ENCODE data around the gene CPSF7. TPM values are rescaled to one million over a fixed set of nuclear protein-coding genes. Genes with fewer than 3 reads are reported as not detected.

Gene CPSF7
- total RNA-seq, 1 donor: 33.2 TPM

DNA sequence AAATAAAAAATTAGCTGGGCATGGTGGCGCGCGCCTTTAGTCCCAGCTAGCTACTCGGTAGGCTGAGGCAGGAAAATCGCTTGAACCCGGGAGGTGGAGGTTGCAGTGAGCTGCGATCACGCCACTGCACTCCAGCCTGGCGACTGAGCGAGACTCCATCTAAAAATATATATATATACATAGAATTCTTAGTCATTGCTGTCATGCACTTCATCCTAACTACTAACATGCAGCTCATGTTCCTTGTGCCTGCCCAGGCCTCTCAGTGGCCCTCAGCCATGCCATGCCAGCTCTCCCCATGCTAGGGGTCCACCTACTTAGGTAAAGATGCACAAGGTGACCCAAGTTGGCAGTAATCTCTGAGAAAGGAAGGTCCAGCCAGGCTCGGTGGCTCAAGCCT, 71.2 kb downstream of the CPSF7 start:
- TF ChIP-seq, protein P1, sequence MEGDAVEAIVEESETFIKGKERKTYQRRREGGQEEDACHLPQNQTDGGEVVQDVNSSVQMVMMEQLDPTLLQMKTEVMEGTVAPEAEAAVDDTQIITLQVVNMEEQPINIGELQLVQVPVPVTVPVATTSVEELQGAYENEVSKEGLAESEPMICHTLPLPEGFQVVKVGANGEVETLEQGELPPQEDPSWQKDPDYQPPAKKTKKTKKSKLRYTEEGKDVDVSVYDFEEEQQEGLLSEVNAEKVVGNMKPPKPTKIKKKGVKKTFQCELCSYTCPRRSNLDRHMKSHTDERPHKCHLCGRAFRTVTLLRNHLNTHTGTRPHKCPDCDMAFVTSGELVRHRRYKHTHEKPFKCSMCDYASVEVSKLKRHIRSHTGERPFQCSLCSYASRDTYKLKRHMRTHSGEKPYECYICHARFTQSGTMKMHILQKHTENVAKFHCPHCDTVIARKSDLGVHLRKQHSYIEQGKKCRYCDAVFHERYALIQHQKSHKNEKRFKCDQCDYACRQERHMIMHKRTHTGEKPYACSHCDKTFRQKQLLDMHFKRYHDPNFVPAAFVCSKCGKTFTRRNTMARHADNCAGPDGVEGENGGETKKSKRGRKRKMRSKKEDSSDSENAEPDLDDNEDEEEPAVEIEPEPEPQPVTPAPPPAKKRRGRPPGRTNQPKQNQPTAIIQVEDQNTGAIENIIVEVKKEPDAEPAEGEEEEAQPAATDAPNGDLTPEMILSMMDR (IDR thresholded peaks at IDR 0.05; ENCODE audit: insufficient read depth, low read depth, low read length): no peak
- no peak overlapping the region for H3K4me3 ChIP-seq (ENCODE audit: low read depth, low read length)
- DNase-seq (ENCODE audit: low read depth): no peak

DNA sequence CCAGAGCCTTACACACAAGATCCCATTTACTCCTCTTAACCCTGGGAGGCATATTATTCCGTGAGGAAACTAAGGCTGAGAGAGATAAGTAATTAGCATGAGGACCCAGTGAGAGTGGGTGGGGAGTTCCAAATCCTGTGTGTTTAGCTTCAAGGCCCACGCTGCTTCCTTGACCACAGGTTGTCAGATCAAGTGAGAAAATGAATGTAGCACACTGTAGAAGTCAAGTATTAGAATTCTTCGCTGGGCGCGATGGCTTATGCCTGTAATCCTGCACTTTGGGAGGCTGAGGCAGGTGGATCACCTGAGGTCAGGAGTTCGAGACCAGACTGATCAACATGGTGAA, 71.9 kb downstream of the CPSF7 start:
- DNase-seq (ENCODE audit: low read depth): no peak
- no peak overlapping the region for H3K4me3 ChIP-seq (ENCODE audit: low read depth, low read length)
- TF ChIP-seq, protein P1 (IDR thresholded peaks at IDR 0.05; ENCODE audit: insufficient read depth, low read depth, low read length): no peak

DNA sequence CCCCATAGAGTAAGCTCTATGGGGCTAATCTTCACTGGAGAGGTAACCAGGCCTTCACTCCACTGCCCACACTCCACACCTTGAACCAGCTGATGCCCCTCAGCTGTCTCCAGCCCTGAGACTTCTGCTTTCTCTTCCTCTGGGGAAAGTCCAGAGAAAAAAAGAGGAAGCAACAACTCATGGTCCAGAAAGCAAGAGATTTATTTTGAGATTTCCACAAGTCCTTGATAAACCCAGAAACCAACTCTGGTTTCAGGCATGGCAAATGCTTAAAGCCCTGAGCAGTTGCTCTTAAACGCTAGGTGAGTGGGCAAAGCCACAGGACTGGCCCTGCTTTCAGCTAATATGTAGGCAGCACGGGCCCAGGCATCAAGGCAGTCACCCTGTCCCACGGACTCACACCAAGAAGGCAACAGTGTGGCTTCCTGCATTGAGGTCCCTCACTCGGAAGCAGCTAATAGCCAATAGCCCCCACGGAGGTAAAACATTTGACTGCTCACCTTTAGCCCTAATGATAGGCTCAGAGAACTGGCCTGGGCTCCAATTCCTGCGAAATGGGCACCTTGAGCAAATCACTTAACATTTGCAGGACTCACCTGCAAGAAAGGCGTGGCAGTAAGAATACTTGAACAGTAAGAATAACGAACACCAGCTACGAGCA, 72.4 kb downstream of the CPSF7 start:
- TF ChIP-seq, protein P1 (IDR thresholded peaks at IDR 0.05; ENCODE audit: insufficient read depth, low read depth, low read length): no peak
- no peak overlapping the region for H3K4me3 ChIP-seq (ENCODE audit: low read depth, low read length)
- no peak for DNase-seq (ENCODE audit: low read depth)

DNA sequence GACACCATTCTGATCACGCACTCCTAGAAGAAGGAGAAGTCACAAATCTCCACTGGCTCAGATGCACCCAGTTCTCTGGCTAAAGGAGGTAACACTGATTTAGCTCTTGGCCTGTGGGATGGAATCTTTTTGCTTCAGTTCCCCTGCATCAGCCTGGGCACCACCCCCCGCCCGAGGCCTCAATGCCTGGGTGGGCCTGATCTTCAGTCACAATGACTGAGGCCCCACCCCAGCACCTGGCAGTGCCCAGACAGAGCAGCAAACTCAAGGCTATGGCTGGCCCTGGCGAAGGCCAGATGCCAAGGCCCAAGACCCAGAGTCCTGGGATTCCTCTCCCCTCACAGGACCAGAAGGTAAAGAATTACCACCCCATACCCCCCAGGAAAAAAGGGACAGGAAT, 73.1 kb downstream of the CPSF7 start:
- no peak overlapping the region for H3K4me3 ChIP-seq (ENCODE audit: low read depth, low read length)
- TF ChIP-seq, protein P1 (IDR thresholded peaks at IDR 0.05; ENCODE audit: insufficient read depth, low read depth, low read length): no peak
- DNase-seq (ENCODE audit: low read depth): no peak

DNA sequence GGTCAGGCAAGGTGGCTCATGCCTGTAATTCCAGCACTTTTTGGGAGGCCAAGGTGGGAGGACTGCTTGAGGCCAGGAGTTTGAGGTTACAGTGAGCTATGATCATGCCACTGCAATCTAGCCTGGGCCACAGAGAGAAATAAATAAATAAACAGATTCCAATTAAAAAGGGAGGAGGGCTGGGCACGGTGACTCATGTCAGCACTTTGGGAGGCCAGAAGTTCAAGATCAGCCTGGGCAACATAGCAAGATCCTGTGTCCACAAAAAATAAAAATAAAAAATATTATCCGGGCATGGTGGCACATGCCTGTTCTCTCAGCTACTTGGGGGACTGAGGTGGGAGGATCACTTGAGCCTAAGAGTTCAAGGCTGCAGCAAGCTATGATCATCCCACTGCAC, 75.6 kb downstream of the CPSF7 start:
- DNase-seq (ENCODE audit: low read depth): no peak
- no peak overlapping the region for H3K4me3 ChIP-seq (ENCODE audit: low read depth, low read length)
- TF ChIP-seq, protein P1 (IDR thresholded peaks at IDR 0.05; ENCODE audit: insufficient read depth, low read depth, low read length): no peak

DNA sequence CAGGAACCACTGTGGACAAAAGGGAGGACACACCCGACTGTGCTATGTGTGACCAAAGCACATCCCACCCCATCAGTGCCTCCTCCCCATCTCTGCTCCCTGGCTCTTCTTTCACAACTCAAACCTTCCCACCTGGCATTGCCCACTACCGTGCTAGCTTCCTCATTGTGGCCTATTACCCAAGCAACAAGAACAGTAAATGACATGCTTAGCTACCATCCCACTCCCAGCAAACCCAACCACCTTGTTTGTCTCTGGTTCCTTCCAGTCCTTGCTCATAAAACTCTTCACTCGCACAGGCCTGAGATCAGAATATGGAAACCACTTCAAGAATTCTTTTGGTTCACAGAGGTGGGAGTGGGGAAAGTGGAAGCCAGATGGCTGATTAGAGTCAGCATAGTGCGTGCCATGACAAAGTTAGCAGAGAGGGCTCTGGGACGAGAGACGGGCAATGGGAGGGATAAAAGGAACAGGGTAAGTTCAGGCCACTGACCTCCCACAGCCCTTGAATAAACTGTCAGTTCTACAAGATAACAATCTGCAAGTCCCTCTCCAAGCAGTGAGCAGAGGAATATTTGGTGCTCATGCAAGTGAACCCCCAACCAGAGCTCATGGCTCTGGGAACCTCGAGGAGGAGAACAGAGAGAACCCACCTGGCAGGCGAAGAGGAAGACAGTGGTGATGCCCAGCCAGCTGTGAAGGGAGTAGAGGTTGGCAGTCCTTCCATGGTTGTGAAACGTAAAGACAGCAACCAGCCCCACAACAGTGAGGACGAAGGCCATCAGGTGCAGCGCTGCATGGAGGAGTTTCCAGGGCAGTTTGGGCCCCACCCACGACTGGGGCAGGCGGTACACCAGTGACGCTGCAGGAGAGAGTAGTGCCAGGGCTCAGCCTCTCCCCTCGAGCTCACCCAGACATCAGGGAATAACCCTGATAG, 76.4 kb downstream of the CPSF7 start:
- TF ChIP-seq, protein P1 (IDR thresholded peaks at IDR 0.05; ENCODE audit: insufficient read depth, low read depth, low read length): no peak
- no peak for DNase-seq (ENCODE audit: low read depth)
- no peak overlapping the region for H3K4me3 ChIP-seq (ENCODE audit: low read depth, low read length)

Small RNAs within 50 kb of the gene (small RNA-seq; reads per million reads assigned to genes)
- not detected for gene RN7SL23P

Other genes with a start within 250 kb of the CPSF7 start
- gene PGA3, start 226.5 kb downstream of the CPSF7 start, total RNA-seq: 0.64 TPM in 1 of 2 replicates, not detected in the other
- not detected in 2 replicates for gene PGA4, start 207.6 kb downstream of the CPSF7 start, total RNA-seq
- not detected in 2 replicates for gene PGA5, start 188.8 kb downstream of the CPSF7 start, total RNA-seq
- gene VWCE, start 134.7 kb downstream of the CPSF7 start, total RNA-seq: 1.3 and 2.2 TPM in 2 replicates
- gene DDB1, start 96.9 kb downstream of the CPSF7 start, total RNA-seq: 252 and 335 TPM in 2 replicates
- gene TKFC, start 96.7 kb downstream of the CPSF7 start, total RNA-seq: 22.9 and 23.7 TPM in 2 replicates
- 124 and 144 TPM in 2 replicates for gene CYB561A3, start 68.1 kb downstream of the CPSF7 start, total RNA-seq
- 45.7 and 59.2 TPM in 2 replicates for gene TMEM138, start 67.6 kb downstream of the CPSF7 start, total RNA-seq
- 10.6 and 14.2 TPM in 2 replicates for gene TMEM216, start 37.4 kb downstream of the CPSF7 start, total RNA-seq
- gene SDHAF2, start 149 bp upstream of the CPSF7 start, total RNA-seq: 36.4 and 37.6 TPM in 2 replicates
- gene LRRC10B, start 78.8 kb upstream of the CPSF7 start, total RNA-seq: not detected in 2 replicates
- 0.43 and 2.6 TPM in 2 replicates for gene SYT7, start 151.1 kb upstream of the CPSF7 start, total RNA-seq